Neural cell (in vitro differentiated cells): ENCODE data around the gene NR2F6.

ENCODE experiments used
- EZH2 ChIP-seq: fragments of 200-600, 300-800 bp; shearing (Covaris generic), sonication (generic); IDR thresholded peaks from 2 replicates; pipeline ENCODE4 v1.6.1; 2014; ENCODE audit warnings: antibody characterized with exemption, low read length, borderline replicate concordance, mild to moderate bottlenecking; ENCODE audit not compliant: insufficient read depth, poor library complexity, severe bottlenecking
- MXI1 ChIP-seq: fragments of 450-650 bp; conservative IDR thresholded peaks from 2 replicates; pipeline ENCODE4 v1.6.1; 2014; ENCODE audit warnings: antibody characterized with exemption, mild to moderate bottlenecking; ENCODE audit not compliant: poor library complexity, severe bottlenecking
- TAF1 ChIP-seq: IDR thresholded peaks from 2 replicates; pipeline ENCODE4 v1.6.1; 2012; ENCODE audit warnings: low read depth
- TF ChIP-seq, protein P1 (sequence below): fragments of 450-650 bp; IDR thresholded peaks from 2 replicates; pipeline ENCODE4 v1.5.1; 2014; ENCODE audit warnings: antibody characterized with exemption, mild to moderate bottlenecking, moderate library complexity; ENCODE audit not compliant: poor library complexity, severe bottlenecking

DNA sequence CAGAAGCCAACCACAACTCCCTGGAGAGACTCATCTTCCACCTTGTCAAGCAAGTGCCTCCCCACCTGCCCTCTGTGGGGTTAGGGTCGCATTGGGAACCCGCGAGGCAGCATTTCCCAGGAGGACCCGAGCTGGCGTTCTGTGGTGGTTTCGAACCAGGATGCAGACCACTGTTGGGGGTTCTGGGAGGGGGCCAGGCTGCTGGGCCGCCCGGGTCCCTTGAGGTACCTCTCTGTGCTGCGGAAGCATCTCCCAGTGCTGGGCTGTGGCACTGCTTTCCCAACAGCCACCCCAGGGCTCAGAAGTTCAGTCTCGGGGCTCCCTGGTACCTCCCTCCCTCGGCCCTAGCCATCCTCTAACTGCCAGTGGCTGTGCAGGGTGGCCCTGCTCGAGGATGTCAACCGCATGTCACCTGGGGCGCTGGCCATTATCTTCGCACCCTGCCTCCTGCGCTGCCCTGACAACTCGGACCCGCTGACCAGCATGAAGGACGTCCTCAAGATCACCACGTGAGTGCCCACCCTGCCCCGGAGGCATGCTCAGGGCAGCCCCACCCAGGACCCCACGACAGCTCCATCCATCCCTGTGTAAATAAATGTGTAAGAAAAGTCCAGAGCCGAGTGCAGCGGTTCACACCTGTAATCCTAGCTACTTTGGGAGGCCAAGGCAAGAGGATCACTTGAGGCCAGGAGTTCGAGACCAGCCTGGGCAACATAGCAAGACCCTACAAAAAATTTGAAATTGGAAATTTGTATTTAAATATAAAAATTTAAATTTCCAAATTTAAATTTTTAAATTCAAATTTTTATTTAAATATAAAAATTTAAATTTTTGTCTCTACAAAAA is 38.8 kb downstream of the NR2F6 start:
- TF ChIP-seq, protein P1, sequence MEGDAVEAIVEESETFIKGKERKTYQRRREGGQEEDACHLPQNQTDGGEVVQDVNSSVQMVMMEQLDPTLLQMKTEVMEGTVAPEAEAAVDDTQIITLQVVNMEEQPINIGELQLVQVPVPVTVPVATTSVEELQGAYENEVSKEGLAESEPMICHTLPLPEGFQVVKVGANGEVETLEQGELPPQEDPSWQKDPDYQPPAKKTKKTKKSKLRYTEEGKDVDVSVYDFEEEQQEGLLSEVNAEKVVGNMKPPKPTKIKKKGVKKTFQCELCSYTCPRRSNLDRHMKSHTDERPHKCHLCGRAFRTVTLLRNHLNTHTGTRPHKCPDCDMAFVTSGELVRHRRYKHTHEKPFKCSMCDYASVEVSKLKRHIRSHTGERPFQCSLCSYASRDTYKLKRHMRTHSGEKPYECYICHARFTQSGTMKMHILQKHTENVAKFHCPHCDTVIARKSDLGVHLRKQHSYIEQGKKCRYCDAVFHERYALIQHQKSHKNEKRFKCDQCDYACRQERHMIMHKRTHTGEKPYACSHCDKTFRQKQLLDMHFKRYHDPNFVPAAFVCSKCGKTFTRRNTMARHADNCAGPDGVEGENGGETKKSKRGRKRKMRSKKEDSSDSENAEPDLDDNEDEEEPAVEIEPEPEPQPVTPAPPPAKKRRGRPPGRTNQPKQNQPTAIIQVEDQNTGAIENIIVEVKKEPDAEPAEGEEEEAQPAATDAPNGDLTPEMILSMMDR = no peak
- no peak for TF ChIP-seq EZH2
- TF ChIP-seq TAF1 = no peak
- TF ChIP-seq MXI1 = no peak
